ENCODE measurements around the gene C16orf89.

- TF ChIP-seq CTCF (IDR thresholded peaks at IDR 0.05 in 2 of 3, conservative IDR thresholded peaks at IDR 0.05 in 1 of 3; ENCODE audit: borderline replicate concordance in 1 of 3, insufficient read depth in 1 of 3, low read depth in 2 of 3, low read length in 2 of 3) (no peak), TCF7L2 (IDR thresholded peaks at IDR 0.05; ENCODE audit: borderline replicate concordance, extremely low read depth, insufficient read depth, insufficient read length) (no peak), POLR2A (IDR thresholded peaks at IDR 0.05; ENCODE audit: borderline replicate concordance, extremely low read depth, insufficient read depth, insufficient read length) (no peak), EZH2 (IDR thresholded peaks at IDR 0.05) (no peak), ATF3 (IDR thresholded peaks at IDR 0.05) (no peak), ELF1 (IDR thresholded peaks at IDR 0.05; ENCODE audit: borderline replicate concordance, low read depth) (no peak)
Measured at GRCh38 chr16:5066511-5066910, 755 bp upstream of the C16orf89 start.
